GM12878 (cell line): ENCODE results near the gene FAM219A. TPM values are rescaled to one million over a fixed set of nuclear protein-coding genes. Genes with fewer than 3 reads are reported as not detected.

Experiments used
- ATAC-seq: fragments of 200-7000 bp; cut with Tn5 transposase; 3 replicates; pipeline ENCODE4 v1.9.1; 2020; ENCODE audit warnings: mild to moderate bottlenecking, moderate library complexity
- BruUV-seq: library from RNA; stranded (reverse); fragments of 400-500 nt; replicated peaks from 2 replicates; lab custom pipeline; 2021; lab: Mats Ljungman, UMichigan
- CTCF ChIA-PET: fragments of 300-600 bp; sonication (Branson Sonifier 250); formaldehyde crosslinking; extraction: SDS; loops from one replicate; lab custom pipeline; 2021; ENCODE audit warnings: inconsistent platforms; lab: Yijun Ruan, JAX
- POLR2A ChIA-PET: fragments of 350-600 bp; formaldehyde crosslinking; extraction: SDS; loops from one replicate; lab custom pipeline; 2021; ENCODE audit warnings: inconsistent platforms; lab: Charles Lee
- RAD21 ChIA-PET: fragments of 300-600 bp; sonication (Branson Sonifier 250); formaldehyde crosslinking; loops from one replicate; lab custom pipeline; 2023; ENCODE audit warnings: antibody characterized with exemption; ENCODE audit not compliant: unreplicated experiment; lab: Charles Lee
- SMC1A ChIA-PET: fragments of 300-600 bp; sonication (Branson Sonifier 250); formaldehyde crosslinking; loops from one replicate; lab custom pipeline; 2023; ENCODE audit not compliant: unreplicated experiment, uncharacterized antibody; lab: Charles Lee
- DNase-seq: peaks from one replicate; pipeline ENCODE4 v3.0.0-alpha.2; 2011; ENCODE audit warnings: low read depth, low spot score
- FAIRE-seq: peaks from 3 replicates; lab custom pipeline; 2011; peaks lifted over from hg19 to GRCh38; lab: Jason Lieb, UNC
- H2AFZ ChIP-seq: 2 replicates; pipeline ENCODE4 v1.6.0; 2011; ENCODE audit warnings: low read depth, low read length, control low read depth; ENCODE audit not compliant: control insufficient read depth
- H3K27ac ChIP-seq: 2 replicates; pipeline ENCODE4 v1.5.1; 2011; ENCODE audit warnings: control low read depth; ENCODE audit not compliant: control insufficient read depth, insufficient read depth
- H3K27me3 ChIP-seq, 2 experiments: replicated peaks in 1 of 2; 2 replicates each; pipeline versions ENCODE4 v1.6.0 to v1.6.1; 2011; ENCODE audit warnings: low read length in 1 of 2; ENCODE audit not compliant: control insufficient read depth in 2 of 2, insufficient read depth in 2 of 2
- H3K36me3 ChIP-seq, 2 experiments: 2 replicates each; pipeline ENCODE4 v1.5.1; 2011; ENCODE audit warnings: low read length in 1 of 2; ENCODE audit not compliant: control insufficient read depth in 2 of 2, insufficient read depth in 2 of 2
- H3K4me1 ChIP-seq: 2 replicates; pipeline ENCODE4 v1.6.1; 2011; ENCODE audit warnings: mild to moderate bottlenecking, low read length, moderate library complexity, mixed read lengths; ENCODE audit not compliant: control insufficient read depth, insufficient read depth
- H3K4me2 ChIP-seq: 2 replicates; pipeline ENCODE4 v1.6.0; 2011; ENCODE audit warnings: control low read depth; ENCODE audit not compliant: control insufficient read depth, insufficient read depth
- H3K4me3 ChIP-seq: fragments of 200-600 bp; sonication (generic); 2 replicates; pipeline ENCODE4 v1.5.1; 2016
- H3K79me2 ChIP-seq: 2 replicates; pipeline ENCODE4 v1.6.0; 2011; ENCODE audit warnings: low read length; ENCODE audit not compliant: control insufficient read depth, insufficient read depth
- H3K9ac ChIP-seq: 2 replicates; pipeline ENCODE4 v1.8.0; 2011; ENCODE audit warnings: low read length, control low read depth, mixed read lengths; ENCODE audit not compliant: control insufficient read depth, insufficient read depth
- H3K9me3 ChIP-seq: replicated peaks from 3 replicates; pipeline ENCODE4 v1.5.1; 2011; ENCODE audit warnings: mild to moderate bottlenecking, low read length; ENCODE audit not compliant: control insufficient read depth, insufficient read depth
- H4K20me1 ChIP-seq: 2 replicates; pipeline ENCODE4 v1.6.0; 2011; ENCODE audit not compliant: control insufficient read depth, insufficient read depth
- BCL11A ChIP-seq: IDR thresholded peaks from 2 replicates; pipeline ENCODE4 v1.6.1; 2011; ENCODE audit warnings: low read depth, low read length
- BMI1 ChIP-seq: fragments of 450-650 bp; IDR thresholded peaks from 2 replicates; pipeline ENCODE4 v1.6.1; 2016; ENCODE audit warnings: mild to moderate bottlenecking, moderate library complexity, borderline replicate concordance
- CREB1 ChIP-seq: IDR thresholded peaks from 2 replicates; pipeline ENCODE4 v1.6.1; 2012; ENCODE audit warnings: low read depth, mild to moderate bottlenecking, inconsistent platforms
- CREM ChIP-seq: IDR thresholded peaks from 2 replicates; pipeline ENCODE4 v1.6.1; 2014; ENCODE audit warnings: antibody characterized with exemption, low read depth
- DPF2 ChIP-seq: fragments of 450-650 bp; IDR thresholded peaks from 2 replicates; pipeline ENCODE4 v1.6.1; 2017; ENCODE audit warnings: mild to moderate bottlenecking
- FOXM1 ChIP-seq: IDR thresholded peaks from 2 replicates; pipeline ENCODE4 v1.6.1; 2012; ENCODE audit warnings: low read depth, mild to moderate bottlenecking, inconsistent platforms, low read length, moderate library complexity
- HCFC1 ChIP-seq: fragments of 150-350 bp; IDR thresholded peaks from 2 replicates; pipeline ENCODE4 v1.6.1; 2014; ENCODE audit warnings: low read length
- KLF5 ChIP-seq: fragments of 450-650 bp; IDR thresholded peaks from 2 replicates; pipeline ENCODE4 v1.6.1; 2014; ENCODE audit warnings: mild to moderate bottlenecking; ENCODE audit not compliant: partially characterized antibody
- MXI1 ChIP-seq: fragments of 150-350 bp; IDR thresholded peaks from 2 replicates; pipeline ENCODE4 v1.6.1; 2011; ENCODE audit warnings: low read depth, mild to moderate bottlenecking, inconsistent platforms, low read length, improper control_type of control experiment
- PAX5 ChIP-seq: IDR thresholded peaks from 2 replicates; pipeline ENCODE4 v1.6.1; 2011; ENCODE audit warnings: low read depth, low read length, borderline replicate concordance
- RBBP5 ChIP-seq: fragments of 200-600 bp; sonication (generic); conservative IDR thresholded peaks from 2 replicates; pipeline ENCODE4 v1.6.1; 2016
- TCF7 ChIP-seq: IDR thresholded peaks from 2 replicates; pipeline ENCODE4 v1.6.1; 2014; ENCODE audit warnings: antibody characterized with exemption, borderline replicate concordance
- WGBS: methylation state at CpG from one replicate; pipeline ENCODE4 v1.1.6; 2016; ENCODE audit warnings: low lambda C conversion rate; ENCODE audit not compliant: insufficient replicate concordance, insufficient coverage; ENCODE audit errors: missing lambda C conversion rate; 5-methylcytosine and 5-hydroxymethylcytosine counted together
- in situ Hi-C: fragments of 300-500 bp; cut with MboI; formaldehyde crosslinking; loops from 9 replicates; pipeline ENCODE4 v1.14.3; 2018; ENCODE audit warnings: mixed read lengths
- intact Hi-C: fragments of 100-400 bp; cut with micrococcal nuclease; formaldehyde crosslinking; loops from one replicate; pipeline ENCODE4 v1.14.2; 2022; ENCODE audit not compliant: unreplicated experiment
- polyA plus RNA-seq, 11 experiments: library from polyadenylated mRNA; depleted of rRNA in 4 of 11; unstranded in 6 of 11; stranded (reverse) in 5 of 11; fragments of >200 nt; fragmentation: Nextera tagmentation in 4 of 11; fragmentation: Illumina TruSeq in 1 of 11; extraction: Ambion mirVana in 4 of 11; extraction: Trizol in 1 of 11; gene quantifications; 1 replicate in 1 of 11; 2 replicates in 10 of 11; pipeline versions ENCODE4 v1.2.1 to v1.2.3, GENCODE V29; 2011 to 2016; ENCODE audit warnings: inconsistent platforms in 2 of 11, missing spikeins in 2 of 11, low read depth in 1 of 11
- total RNA-seq, 4 experiments: library from RNA; depleted of rRNA in 3 of 4; stranded (reverse); fragments of >200 nt in 3 of 4; fragmentation: Illumina TruSeq in 1 of 4; extraction: Trizol in 1 of 4; gene quantifications; 2 replicates each; pipeline versions ENCODE4 v1.2.1 to v1.2.3, GENCODE V29; 2013 to 2021
- TF ChIP-seq, protein P1 (sequence below): fragments of 450-650 bp; IDR thresholded peaks from 2 replicates; pipeline ENCODE4 v1.6.1; 2017; ENCODE audit warnings: mild to moderate bottlenecking, moderate library complexity
- TF ChIP-seq, protein P2 (sequence below): IDR thresholded peaks from 2 replicates; pipeline ENCODE4 v1.6.1; 2012; ENCODE audit warnings: low read length, inconsistent platforms
- TF ChIP-seq, protein P3 (sequence below): IDR thresholded peaks from 2 replicates; pipeline ENCODE4 v1.6.1; 2011; ENCODE audit warnings: borderline replicate concordance, low read depth, mild to moderate bottlenecking, moderate library complexity, mixed read lengths, low read length; ENCODE audit not compliant: insufficient read depth; ENCODE audit errors: extremely low read length

Gene FAM219A
- total and polyA plus RNA-seq, 10 of the 15 experiments (the other 5 are each of a cell fraction or from before 2014, with no cell fraction given): 0.11 to 2.0 (median 0.71) TPM

DNA sequence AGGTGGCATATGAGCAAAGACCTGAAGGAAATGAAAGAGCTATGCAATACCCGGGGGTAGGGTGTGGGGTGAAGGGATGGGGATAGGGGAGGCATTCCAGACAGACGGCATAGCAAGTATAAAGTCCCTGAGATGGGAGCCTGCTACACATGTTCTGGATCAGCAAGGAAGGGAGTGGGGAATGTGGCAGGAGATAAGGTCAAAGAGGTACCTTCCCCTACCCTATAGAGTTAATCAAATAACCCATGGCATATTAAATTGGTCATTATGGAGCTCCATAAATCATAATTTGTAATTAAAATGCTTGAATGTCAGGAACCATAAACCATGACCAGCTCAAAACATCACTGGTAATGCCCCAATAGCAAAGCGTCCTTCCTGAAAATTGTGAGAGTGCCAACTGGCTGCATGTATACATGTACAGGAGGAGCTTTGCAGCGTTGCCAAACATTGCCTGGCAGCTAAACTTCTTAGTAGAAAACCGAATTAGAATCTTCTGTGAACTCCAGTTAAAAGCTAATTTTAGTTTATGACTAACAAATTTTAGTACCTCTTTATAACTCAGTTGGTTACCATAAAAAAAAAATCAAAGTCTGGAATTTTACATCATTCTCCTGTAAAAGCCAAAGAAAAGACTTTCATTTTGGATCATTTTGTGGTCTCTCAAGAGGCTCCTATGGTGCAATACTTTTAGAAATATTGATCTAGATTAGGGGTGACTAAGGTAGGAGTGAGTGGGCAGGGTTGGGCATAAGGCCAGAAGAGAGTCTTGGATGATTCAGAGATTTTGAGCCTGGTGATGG lies 4.9 kb upstream of the FAM219A start:
- H3K36me3 ChIP-seq: no peaks in the 10 kb centered on the region
- no peaks in the 10 kb centered on the region for H3K9me3 ChIP-seq
- no TSS peak for BruUV-seq
- ATAC-seq (no peak), FAIRE-seq (no peak), DNase-seq (no peak)
- no peak overlapping the region for H3K4me3 ChIP-seq
- no peaks in the 10 kb centered on the region for H3K4me1 ChIP-seq
- no peak overlapping the region for H2AFZ ChIP-seq
- no peak overlapping the region for H3K9ac ChIP-seq
- CTCF ChIA-PET: interaction anchor here (0.9 to 1.2 kb wide), 3 partner anchors 18 to 726 kb away, joined by 3 read pairs; no protein-coding TSS in a partner anchor
- H3K27me3 ChIP-seq: peaks cover 0 to 11% of the 10 kb centered on the region in 2 experiments; a peak in 3 of 4 replicates
- no peaks in the 10 kb centered on the region for H4K20me1 ChIP-seq
- RAD21 ChIA-PET: no interaction called here
- WGBS: under 1% methylated on average over 5 of the region's 5 CpGs
- POLR2A ChIA-PET: no interaction called here
- in situ Hi-C loops: no loop called here
- H3K4me2 ChIP-seq: no peak overlapping the region
- H3K27ac ChIP-seq: no peak overlapping the region
- intact Hi-C loops: no loop called here
- no peaks in the 10 kb centered on the region for H3K79me2 ChIP-seq
- SMC1A ChIA-PET: interaction anchor here (1.2 kb wide), 1 partner anchor 9 kb away, joined by 5 read pairs; no protein-coding TSS in a partner anchor
- TF ChIP-seq TCF7 (no peak), CREM (no peak), DPF2 (no peak), BCL11A (no peak), BMI1 (no peak), KLF5 (no peak), PAX5 (no peak), MXI1 (no peak), CREB1 (no peak), FOXM1 (no peak), HCFC1 (no peak), RBBP5 (no peak)
- TF ChIP-seq, protein P1, sequence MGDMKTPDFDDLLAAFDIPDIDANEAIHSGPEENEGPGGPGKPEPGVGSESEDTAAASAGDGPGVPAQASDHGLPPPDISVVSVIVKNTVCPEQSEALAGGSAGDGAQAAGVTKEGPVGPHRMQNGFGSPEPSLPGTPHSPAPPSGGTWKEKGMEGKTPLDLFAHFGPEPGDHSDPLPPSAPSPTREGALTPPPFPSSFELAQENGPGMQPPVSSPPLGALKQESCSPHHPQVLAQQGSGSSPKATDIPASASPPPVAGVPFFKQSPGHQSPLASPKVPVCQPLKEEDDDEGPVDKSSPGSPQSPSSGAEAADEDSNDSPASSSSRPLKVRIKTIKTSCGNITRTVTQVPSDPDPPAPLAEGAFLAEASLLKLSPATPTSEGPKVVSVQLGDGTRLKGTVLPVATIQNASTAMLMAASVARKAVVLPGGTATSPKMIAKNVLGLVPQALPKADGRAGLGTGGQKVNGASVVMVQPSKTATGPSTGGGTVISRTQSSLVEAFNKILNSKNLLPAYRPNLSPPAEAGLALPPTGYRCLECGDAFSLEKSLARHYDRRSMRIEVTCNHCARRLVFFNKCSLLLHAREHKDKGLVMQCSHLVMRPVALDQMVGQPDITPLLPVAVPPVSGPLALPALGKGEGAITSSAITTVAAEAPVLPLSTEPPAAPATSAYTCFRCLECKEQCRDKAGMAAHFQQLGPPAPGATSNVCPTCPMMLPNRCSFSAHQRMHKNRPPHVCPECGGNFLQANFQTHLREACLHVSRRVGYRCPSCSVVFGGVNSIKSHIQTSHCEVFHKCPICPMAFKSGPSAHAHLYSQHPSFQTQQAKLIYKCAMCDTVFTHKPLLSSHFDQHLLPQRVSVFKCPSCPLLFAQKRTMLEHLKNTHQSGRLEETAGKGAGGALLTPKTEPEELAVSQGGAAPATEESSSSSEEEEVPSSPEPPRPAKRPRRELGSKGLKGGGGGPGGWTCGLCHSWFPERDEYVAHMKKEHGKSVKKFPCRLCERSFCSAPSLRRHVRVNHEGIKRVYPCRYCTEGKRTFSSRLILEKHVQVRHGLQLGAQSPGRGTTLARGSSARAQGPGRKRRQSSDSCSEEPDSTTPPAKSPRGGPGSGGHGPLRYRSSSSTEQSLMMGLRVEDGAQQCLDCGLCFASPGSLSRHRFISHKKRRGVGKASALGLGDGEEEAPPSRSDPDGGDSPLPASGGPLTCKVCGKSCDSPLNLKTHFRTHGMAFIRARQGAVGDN: no peak
- TF ChIP-seq, protein P2, sequence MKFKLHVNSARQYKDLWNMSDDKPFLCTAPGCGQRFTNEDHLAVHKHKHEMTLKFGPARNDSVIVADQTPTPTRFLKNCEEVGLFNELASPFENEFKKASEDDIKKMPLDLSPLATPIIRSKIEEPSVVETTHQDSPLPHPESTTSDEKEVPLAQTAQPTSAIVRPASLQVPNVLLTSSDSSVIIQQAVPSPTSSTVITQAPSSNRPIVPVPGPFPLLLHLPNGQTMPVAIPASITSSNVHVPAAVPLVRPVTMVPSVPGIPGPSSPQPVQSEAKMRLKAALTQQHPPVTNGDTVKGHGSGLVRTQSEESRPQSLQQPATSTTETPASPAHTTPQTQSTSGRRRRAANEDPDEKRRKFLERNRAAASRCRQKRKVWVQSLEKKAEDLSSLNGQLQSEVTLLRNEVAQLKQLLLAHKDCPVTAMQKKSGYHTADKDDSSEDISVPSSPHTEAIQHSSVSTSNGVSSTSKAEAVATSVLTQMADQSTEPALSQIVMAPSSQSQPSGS: no peak
- TF ChIP-seq, protein P3, sequence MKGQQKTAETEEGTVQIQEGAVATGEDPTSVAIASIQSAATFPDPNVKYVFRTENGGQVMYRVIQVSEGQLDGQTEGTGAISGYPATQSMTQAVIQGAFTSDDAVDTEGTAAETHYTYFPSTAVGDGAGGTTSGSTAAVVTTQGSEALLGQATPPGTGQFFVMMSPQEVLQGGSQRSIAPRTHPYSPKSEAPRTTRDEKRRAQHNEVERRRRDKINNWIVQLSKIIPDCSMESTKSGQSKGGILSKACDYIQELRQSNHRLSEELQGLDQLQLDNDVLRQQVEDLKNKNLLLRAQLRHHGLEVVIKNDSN: no peak
